GM18517 (cell line): ENCODE measurements around the gene ABCC11.

ENCODE experiments used
- ATAC-seq: cut with Tn5 transposase; IDR thresholded peaks from one replicate; pipeline ENCODE4 v1.9.1; 2021; ENCODE audit warnings: mild to moderate bottlenecking, moderate library complexity; ENCODE audit not compliant: unreplicated experiment

ABCC11 gene

GRCh38 chr16:48133455-48134211, 113.7 kb downstream of the ABCC11 start:
- ATAC-seq: no peak

GRCh38 chr16:48132696-48133095, 114.6 kb downstream of the ABCC11 start:
- ATAC-seq: no peak

GRCh38 chr16:48131201-48131935, 116.0 kb downstream of the ABCC11 start:
- no peak for ATAC-seq

- no peak for ATAC-seq
Measured at GRCh38 chr16:48129926-48130325, 117.4 kb downstream of the ABCC11 start.

- no peak for ATAC-seq
Measured at GRCh38 chr16:48128769-48129168, 118.6 kb downstream of the ABCC11 start.

GRCh38 chr16:48126801-48127644, 120.3 kb downstream of the ABCC11 start:
- no peak for ATAC-seq

GRCh38 chr16:48125888-48126287, 121.5 kb downstream of the ABCC11 start:
- ATAC-seq: no peak

- no peak for ATAC-seq
Measured at GRCh38 chr16:48124266-48124665, 123.1 kb downstream of the ABCC11 start.

- ATAC-seq: no peak
Measured at GRCh38 chr16:48123104-48123788, 124.1 kb downstream of the ABCC11 start.

- ATAC-seq: no peak
Measured at GRCh38 chr16:48121276-48121675, 126.1 kb downstream of the ABCC11 start.

- no peak for ATAC-seq
Measured at GRCh38 chr16:48118841-48119240, 128.5 kb downstream of the ABCC11 start.

GRCh38 chr16:48117217-48118105, 129.9 kb downstream of the ABCC11 start:
- ATAC-seq: peak; percentile 65
